Measurements from ENCODE around the gene EXOSC3. TPM values are rescaled to one million over a fixed set of nuclear protein-coding genes. Genes with fewer than 3 reads are reported as not detected.
"Not testable (repeated sequence)": the region's sequence is repeated elsewhere in the genome, so short reads cannot be mapped to it uniquely, and the experiment has no call there.

The EXOSC3 gene
- total RNA-seq, 4 donors from 2014 or later: 19.7 to 39.7 (median 34.0) TPM

DNA sequence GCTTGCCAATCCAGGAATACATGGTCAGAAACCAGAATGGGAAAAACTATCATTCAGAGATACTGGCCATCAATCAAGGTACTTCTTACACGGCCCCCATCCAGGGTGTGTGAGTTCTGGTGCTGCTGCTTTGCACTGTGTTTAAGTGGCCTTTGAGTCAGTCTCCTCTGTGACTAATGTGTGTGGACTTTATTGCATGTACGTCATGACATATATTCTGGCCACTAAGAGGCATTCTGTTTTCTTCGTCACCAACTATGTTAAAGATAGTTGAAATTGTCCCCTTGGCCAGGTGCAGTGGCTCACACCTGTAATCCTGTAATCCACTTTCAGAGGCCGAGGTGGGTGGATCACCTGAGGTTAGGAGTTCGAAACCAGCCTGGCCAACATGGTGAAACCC lies 8.5 kb downstream of the EXOSC3 start:
- DNase-seq (ENCODE audit: low spot score in 2 of 2): no peak
- no peaks in the 10 kb centered on the region for H3K27me3 ChIP-seq
- no peaks in the 10 kb centered on the region for H3K9me3 ChIP-seq
- no peak for TF ChIP-seq POLR2A (IDR thresholded peaks at IDR 0.05)
- no peak for TF ChIP-seq EP300 (IDR thresholded peaks at IDR 0.05)
- TF ChIP-seq, protein P1, sequence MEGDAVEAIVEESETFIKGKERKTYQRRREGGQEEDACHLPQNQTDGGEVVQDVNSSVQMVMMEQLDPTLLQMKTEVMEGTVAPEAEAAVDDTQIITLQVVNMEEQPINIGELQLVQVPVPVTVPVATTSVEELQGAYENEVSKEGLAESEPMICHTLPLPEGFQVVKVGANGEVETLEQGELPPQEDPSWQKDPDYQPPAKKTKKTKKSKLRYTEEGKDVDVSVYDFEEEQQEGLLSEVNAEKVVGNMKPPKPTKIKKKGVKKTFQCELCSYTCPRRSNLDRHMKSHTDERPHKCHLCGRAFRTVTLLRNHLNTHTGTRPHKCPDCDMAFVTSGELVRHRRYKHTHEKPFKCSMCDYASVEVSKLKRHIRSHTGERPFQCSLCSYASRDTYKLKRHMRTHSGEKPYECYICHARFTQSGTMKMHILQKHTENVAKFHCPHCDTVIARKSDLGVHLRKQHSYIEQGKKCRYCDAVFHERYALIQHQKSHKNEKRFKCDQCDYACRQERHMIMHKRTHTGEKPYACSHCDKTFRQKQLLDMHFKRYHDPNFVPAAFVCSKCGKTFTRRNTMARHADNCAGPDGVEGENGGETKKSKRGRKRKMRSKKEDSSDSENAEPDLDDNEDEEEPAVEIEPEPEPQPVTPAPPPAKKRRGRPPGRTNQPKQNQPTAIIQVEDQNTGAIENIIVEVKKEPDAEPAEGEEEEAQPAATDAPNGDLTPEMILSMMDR (IDR thresholded peaks at IDR 0.05): no peak
- TF ChIP-seq POLR2AphosphoS5 (IDR thresholded peaks at IDR 0.05): no peak
- no peaks in the 10 kb centered on the region for H3K4me1 ChIP-seq
- no peak overlapping the region for H3K4me3 ChIP-seq
- 85% methylated on average over 5 of the region's 5 CpGs for WGBS
- H3K27ac ChIP-seq: no peak overlapping the region
- peaks cover 67% of the 10 kb centered on the region for H3K36me3 ChIP-seq

DNA sequence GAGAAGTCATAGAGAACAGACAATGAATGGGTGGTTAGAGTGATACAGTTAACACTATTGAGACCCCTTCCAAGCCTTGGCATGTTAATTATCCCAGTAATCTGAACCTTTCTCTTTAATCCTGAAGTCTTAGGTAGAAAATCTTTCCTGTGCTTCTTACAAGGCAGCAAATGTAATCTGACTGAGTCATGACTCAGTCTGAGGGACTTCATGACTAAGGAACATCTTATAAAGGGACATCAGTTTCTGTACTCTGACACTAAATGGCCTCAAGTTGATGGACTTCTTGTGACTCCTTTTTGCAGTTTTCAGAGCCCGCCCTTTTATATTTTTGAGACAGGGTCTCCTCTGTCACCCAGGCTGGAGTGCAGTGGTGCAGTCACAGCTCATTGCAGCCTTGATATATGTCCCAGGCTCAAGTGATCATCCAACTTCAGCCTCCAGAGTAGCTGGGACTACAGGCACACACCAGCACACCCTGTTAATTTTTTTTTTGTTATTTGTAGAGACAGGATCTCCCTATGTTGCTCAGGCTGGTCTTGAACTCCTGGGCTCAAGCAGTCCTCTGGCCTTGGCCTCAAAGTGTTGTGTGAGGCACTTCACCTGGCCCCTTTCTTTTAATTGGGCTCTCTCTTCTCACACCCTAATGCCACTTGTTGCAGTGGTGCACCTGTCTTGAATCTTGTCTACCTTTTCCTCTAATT lies 9.5 kb downstream of the EXOSC3 start:
- 93% methylated on average over 1 of the region's 1 CpG for WGBS
- Histone ChIP-seq H3K27me3 (no peaks in the 10 kb centered on the region), H3K9me3 (no peaks in the 10 kb centered on the region), H3K4me1 (no peaks in the 10 kb centered on the region), H3K27ac (no peak overlapping the region), H3K4me3 (no peak overlapping the region), H3K36me3 (peaks cover 62% of the 10 kb centered on the region)
- TF ChIP-seq, protein P1 (IDR thresholded peaks at IDR 0.05): no peak
- TF ChIP-seq POLR2AphosphoS5 (IDR thresholded peaks at IDR 0.05) (no peak), EP300 (IDR thresholded peaks at IDR 0.05) (no peak), POLR2A (IDR thresholded peaks at IDR 0.05) (no peak)
- no peak for DNase-seq (ENCODE audit: low spot score in 2 of 2)

DNA sequence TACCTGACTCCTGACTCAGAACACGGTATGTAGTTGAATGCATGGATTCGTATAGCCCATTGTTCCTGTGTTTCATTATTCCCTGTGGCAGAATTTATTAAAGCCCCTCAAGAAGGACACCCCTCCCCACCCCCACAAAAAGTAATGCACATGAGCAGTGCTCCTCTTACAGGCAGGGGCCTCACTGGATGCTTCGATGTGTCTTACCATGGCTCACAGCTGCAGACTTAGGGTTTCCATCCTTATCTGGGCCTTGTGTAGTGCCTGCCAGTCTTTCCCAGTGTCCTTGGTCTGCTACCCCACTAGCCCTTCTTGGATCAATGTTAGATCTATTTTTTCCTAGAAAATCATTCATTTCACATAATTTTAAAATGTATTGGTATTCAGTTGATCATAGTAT lies 14.9 kb downstream of the EXOSC3 start:
- H3K36me3 ChIP-seq: peaks cover 23% of the 10 kb centered on the region
- H3K9me3 ChIP-seq: no peaks in the 10 kb centered on the region
- no peaks in the 10 kb centered on the region for H3K27me3 ChIP-seq
- no peak overlapping the region for H3K27ac ChIP-seq
- no peaks in the 10 kb centered on the region for H3K4me1 ChIP-seq
- WGBS: 91% methylated on average over 3 of the region's 3 CpGs
- TF ChIP-seq POLR2AphosphoS5 (IDR thresholded peaks at IDR 0.05) (no peak), EP300 (IDR thresholded peaks at IDR 0.05) (no peak), POLR2A (IDR thresholded peaks at IDR 0.05) (no peak)
- no peak for DNase-seq (ENCODE audit: low spot score in 2 of 2)
- H3K4me3 ChIP-seq: no peak overlapping the region

DNA sequence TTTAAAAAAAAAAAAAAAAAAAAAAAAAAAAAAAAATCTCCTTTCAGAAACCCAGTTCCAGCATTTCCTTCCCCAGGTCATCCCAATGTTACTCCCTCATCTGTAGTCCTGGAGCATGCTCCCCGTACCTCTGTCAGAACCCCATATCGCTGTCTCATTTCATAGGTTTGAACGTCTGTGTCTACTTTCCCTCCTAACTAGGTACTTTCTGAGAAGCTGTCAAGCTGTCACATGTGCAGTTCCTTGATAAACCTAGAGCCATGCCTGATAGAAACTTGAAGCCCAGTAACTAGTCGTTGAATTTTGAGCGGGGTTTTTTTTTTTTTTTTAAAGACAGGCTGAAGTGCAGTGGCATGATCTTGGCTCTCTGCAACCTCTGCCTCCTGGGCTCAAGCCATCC lies 15.6 kb downstream of the EXOSC3 start:
- H3K27me3 ChIP-seq: no peaks in the 10 kb centered on the region
- TF ChIP-seq POLR2A (IDR thresholded peaks at IDR 0.05) (no peak), EP300 (IDR thresholded peaks at IDR 0.05) (no peak), POLR2AphosphoS5 (IDR thresholded peaks at IDR 0.05) (no peak)
- TF ChIP-seq, protein P1 (IDR thresholded peaks at IDR 0.05): no peak
- H3K36me3 ChIP-seq: peaks cover 29% of the 10 kb centered on the region
- H3K9me3 ChIP-seq: no peaks in the 10 kb centered on the region
- no peak overlapping the region for H3K4me3 ChIP-seq
- no peaks in the 10 kb centered on the region for H3K4me1 ChIP-seq
- 92% methylated on average over 5 of the region's 5 CpGs for WGBS
- no peak for DNase-seq (ENCODE audit: low spot score in 2 of 2)
- no peak overlapping the region for H3K27ac ChIP-seq

DNA sequence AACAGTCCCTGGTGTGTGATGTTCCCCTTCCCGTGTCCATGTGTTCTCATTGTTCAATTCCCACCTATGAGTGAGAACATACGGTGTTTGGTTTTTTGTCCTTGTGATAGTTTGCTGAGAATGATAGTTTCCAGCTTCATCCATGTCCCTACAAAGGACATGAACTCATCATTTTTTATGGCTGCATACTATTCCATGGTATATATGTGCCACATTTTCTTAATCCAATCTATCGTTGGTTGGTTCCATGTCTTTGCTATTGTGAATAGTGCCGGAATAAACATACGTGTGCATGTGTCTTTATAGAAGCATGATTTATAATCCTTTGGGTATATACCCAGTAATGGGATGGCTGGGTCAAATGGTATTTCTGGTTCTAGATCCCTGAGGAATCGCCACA lies 19.6 kb downstream of the EXOSC3 start:
- H3K9me3 ChIP-seq; DNase-seq (ENCODE audit: low spot score in 2 of 2); H3K27me3 ChIP-seq; H3K4me3 ChIP-seq; H3K27ac ChIP-seq; H3K4me1 ChIP-seq: not testable (repeated sequence)
- WGBS: 98% methylated on average over 6 of the region's 6 CpGs
- H3K36me3 ChIP-seq: peaks cover 12% of the 10 kb centered on the region

DNA sequence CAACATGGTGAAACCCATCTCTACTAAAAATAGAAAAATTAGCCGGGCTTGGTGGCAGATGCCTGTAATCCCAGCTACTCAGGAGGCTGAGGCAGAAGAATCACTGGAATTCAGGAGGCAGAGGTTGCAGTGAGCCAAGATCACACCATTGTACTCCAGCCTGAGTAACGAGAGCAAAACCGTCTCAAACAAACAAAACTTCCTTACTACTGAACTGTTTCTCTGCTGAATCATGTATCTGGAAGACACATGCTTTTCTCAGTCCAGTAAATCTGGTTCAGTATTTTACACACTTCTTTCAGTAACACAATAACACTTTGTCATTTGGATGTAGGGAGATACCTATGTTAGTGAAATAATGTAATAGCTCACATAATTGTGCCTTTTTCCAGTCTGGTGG lies 23.4 kb downstream of the EXOSC3 start:
- DNase-seq (ENCODE audit: low spot score in 2 of 2): no peak
- Histone ChIP-seq H3K9me3 (no peaks in the 10 kb centered on the region), H3K27ac (no peak overlapping the region), H3K27me3 (no peaks in the 10 kb centered on the region), H3K36me3 (peaks cover 12% of the 10 kb centered on the region), H3K4me1 (no peaks in the 10 kb centered on the region), H3K4me3 (no peak overlapping the region)
- TF ChIP-seq POLR2AphosphoS5 (IDR thresholded peaks at IDR 0.05) (no peak), POLR2A (IDR thresholded peaks at IDR 0.05) (no peak), EP300 (IDR thresholded peaks at IDR 0.05) (no peak)
- TF ChIP-seq, protein P1 (IDR thresholded peaks at IDR 0.05): no peak
- WGBS: 69% methylated on average over 3 of the region's 3 CpGs
